ENCODE measurements around the gene KCP.

Gene KCP

GRCh38 chr7:128906001-128906765 is 4.3 kb downstream of the KCP start:
- no peak for DNase-seq (ENCODE audit: low read depth)

- no peak for DNase-seq (ENCODE audit: low read depth)
These were observed 5.9 kb downstream of the KCP start for GRCh38 chr7:128904381-128905197.

GRCh38 chr7:128903621-128904361 is 6.7 kb downstream of the KCP start:
- DNase-seq (ENCODE audit: low read depth) = no peak

GRCh38 chr7:128902761-128903585 is 7.5 kb downstream of the KCP start:
- no peak for DNase-seq (ENCODE audit: low read depth)

GRCh38 chr7:128900237-128900636 is 10.3 kb downstream of the KCP start:
- no peak for DNase-seq (ENCODE audit: low read depth)

GRCh38 chr7:128899392-128899791 is 11.1 kb downstream of the KCP start:
- DNase-seq (ENCODE audit: low read depth) = no peak

- DNase-seq (ENCODE audit: low read depth) = no peak
These were observed 15.2 kb downstream of the KCP start for GRCh38 chr7:128895320-128895719.

GRCh38 chr7:128894101-128894440 is 16.4 kb downstream of the KCP start:
- no peak for DNase-seq (ENCODE audit: low read depth)

- DNase-seq (ENCODE audit: low read depth) = no peak
These were observed 17.0 kb downstream of the KCP start for GRCh38 chr7:128893251-128894100.

- no peak for DNase-seq (ENCODE audit: low read depth)
These were observed 17.8 kb downstream of the KCP start for GRCh38 chr7:128892521-128893250.

GRCh38 chr7:128891942-128892269 is 18.6 kb downstream of the KCP start:
- DNase-seq (ENCODE audit: low read depth) = no peak

GRCh38 chr7:128891110-128891941 is 19.2 kb downstream of the KCP start:
- DNase-seq (ENCODE audit: low read depth) = no peak

- no peak for DNase-seq (ENCODE audit: low read depth)
These were observed 20.0 kb downstream of the KCP start for GRCh38 chr7:128890306-128891109.

GRCh38 chr7:128889121-128889520 is 21.4 kb downstream of the KCP start:
- no peak for DNase-seq (ENCODE audit: low read depth)

GRCh38 chr7:128888756-128889095 is 21.8 kb downstream of the KCP start:
- no peak for DNase-seq (ENCODE audit: low read depth)

GRCh38 chr7:128888039-128888755 is 22.3 kb downstream of the KCP start:
- no peak for DNase-seq (ENCODE audit: low read depth)

GRCh38 chr7:128887169-128888038 is 23.1 kb downstream of the KCP start:
- no peak for DNase-seq (ENCODE audit: low read depth)
